Measurements from ENCODE around the gene KCNK1.

DNA sequence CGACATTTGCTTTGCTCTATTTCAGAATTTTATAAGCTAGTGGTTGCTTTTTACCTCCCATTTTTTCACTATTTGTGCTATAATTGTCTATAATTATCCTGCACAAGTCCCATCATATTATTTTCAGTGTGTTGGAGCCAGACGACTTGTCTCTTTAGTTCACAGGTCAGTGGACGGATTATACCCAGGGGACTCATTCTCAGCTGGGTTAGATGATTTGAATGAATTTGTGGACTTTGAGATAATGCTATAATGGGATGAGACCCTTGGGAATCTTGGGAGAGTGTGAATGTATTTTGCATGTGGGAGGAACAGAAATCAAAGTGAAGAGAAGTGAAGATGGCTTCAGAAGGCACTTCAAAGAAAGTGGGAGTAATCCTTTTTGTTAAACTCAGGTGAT, 31.5 kb upstream of the KCNK1 start:
- TF ChIP-seq, protein P1, sequence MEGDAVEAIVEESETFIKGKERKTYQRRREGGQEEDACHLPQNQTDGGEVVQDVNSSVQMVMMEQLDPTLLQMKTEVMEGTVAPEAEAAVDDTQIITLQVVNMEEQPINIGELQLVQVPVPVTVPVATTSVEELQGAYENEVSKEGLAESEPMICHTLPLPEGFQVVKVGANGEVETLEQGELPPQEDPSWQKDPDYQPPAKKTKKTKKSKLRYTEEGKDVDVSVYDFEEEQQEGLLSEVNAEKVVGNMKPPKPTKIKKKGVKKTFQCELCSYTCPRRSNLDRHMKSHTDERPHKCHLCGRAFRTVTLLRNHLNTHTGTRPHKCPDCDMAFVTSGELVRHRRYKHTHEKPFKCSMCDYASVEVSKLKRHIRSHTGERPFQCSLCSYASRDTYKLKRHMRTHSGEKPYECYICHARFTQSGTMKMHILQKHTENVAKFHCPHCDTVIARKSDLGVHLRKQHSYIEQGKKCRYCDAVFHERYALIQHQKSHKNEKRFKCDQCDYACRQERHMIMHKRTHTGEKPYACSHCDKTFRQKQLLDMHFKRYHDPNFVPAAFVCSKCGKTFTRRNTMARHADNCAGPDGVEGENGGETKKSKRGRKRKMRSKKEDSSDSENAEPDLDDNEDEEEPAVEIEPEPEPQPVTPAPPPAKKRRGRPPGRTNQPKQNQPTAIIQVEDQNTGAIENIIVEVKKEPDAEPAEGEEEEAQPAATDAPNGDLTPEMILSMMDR (IDR thresholded peaks at IDR 0.05): no peak
- TF ChIP-seq POLR2A (IDR thresholded peaks at IDR 0.05): no peak
